Endometrium (tissue), 2 donors: ENCODE data around the gene REELD1.

Experiments used
- FAIRE-seq: peaks from 2 replicates; lab custom pipeline; 2012; peaks lifted over from hg19 to GRCh38; lab: Jason Lieb, UNC
- donor health status: control.
- donor health status: control.

Gene REELD1

GRCh38 chr4:146267826-146268225 is 53.5 kb downstream of the REELD1 start:
- FAIRE-seq, result no peak

- FAIRE-seq, result no peak
Measured at GRCh38 chr4:146269228-146269653, 54.9 kb downstream of the REELD1 start.

- no peak for FAIRE-seq
Measured at GRCh38 chr4:146271466-146271865, 57.1 kb downstream of the REELD1 start.

- FAIRE-seq, result no peak
Measured at GRCh38 chr4:146273204-146273901, 59.0 kb downstream of the REELD1 start.

- FAIRE-seq, result no peak
Measured at GRCh38 chr4:146274774-146275173, 60.4 kb downstream of the REELD1 start.

GRCh38 chr4:146275370-146275769 is 61.0 kb downstream of the REELD1 start:
- no peak for FAIRE-seq

GRCh38 chr4:146278986-146279385 is 64.6 kb downstream of the REELD1 start:
- peak; percentile 8 for FAIRE-seq
